Measurements from ENCODE around the gene KDELR3. TPM values are rescaled to one million over a fixed set of nuclear protein-coding genes. Genes with fewer than 3 reads are reported as not detected.

The KDELR3 gene
- total RNA-seq, 4 donors from 2014 or later, result 5.6 to 12.5 (median 8.7) TPM; not detected in 1

GRCh38 chr22:38455076-38455529 lies 12.8 kb upstream of the KDELR3 start, which contains the start of gene KCNJ4:
Gene KCNJ4 (minus strand): TSS chr22:38455199. CDS start chr22:38428132, 27,067 bp downstream.
- H3K4me1 ChIP-seq, result peaks cover 0 to 15% (median 12%) of the 10 kb centered on the region in 4 donors
- 0% methylated on average over 39 of the region's 76 CpGs; no CpG with 5 or more reads in 1 of the 2 donors for WGBS, 2 donors (ENCODE audit: low coverage in 1 of 2)
- no peaks in the 10 kb centered on the region for H3K9me3 ChIP-seq
- H3K4me3 ChIP-seq, result peak within 1 kb of the TSS in 3 of 4 donors; percentile 30 to 57 (median 30)
- TF ChIP-seq EP300 (IDR thresholded peaks at IDR 0.05; ENCODE audit: low read depth), result no peak
- TF ChIP-seq POLR2A (IDR thresholded peaks at IDR 0.05), result no peak
- TF ChIP-seq POLR2AphosphoS5 (IDR thresholded peaks at IDR 0.05), result no peak
- no peak for TF ChIP-seq CTCF (IDR thresholded peaks at IDR 0.05)
- DNase-seq, result no peak
- in situ Hi-C loops (cut with MboI; ENCODE audit: low pct_ligation_motif_present in 1 of 4, low pct_unique_long_range_greater_than_20kb in 1 of 4, low sequenced_read_pairs in 3 of 4), result no loop called here
- H3K27ac ChIP-seq, result no peak within 1 kb of the TSS
- no peaks in the 10 kb centered on the region for H3K36me3 ChIP-seq
- peaks cover 96% of the 10 kb centered on the region for H3K27me3 ChIP-seq
- intact Hi-C loops (cut with DNase I; ENCODE audit: low total_unique reads), result no loop called here

GRCh38 chr22:38455530-38456271 lies 12.2 kb upstream of the KDELR3 start:
- in situ Hi-C loops (cut with MboI; ENCODE audit: low pct_ligation_motif_present in 1 of 4, low pct_unique_long_range_greater_than_20kb in 1 of 4, low sequenced_read_pairs in 3 of 4), result no loop called here
- no peak for DNase-seq
- Histone ChIP-seq H3K36me3 (no peaks in the 10 kb centered on the region), H3K4me1 (peaks cover 0 to 15% (median 12%) of the 10 kb centered on the region in 4 donors), H3K9me3 (no peaks in the 10 kb centered on the region), H3K27ac (no peak overlapping the region), H3K4me3 (peak overlapping the region in 3 of 4 donors; percentile 30 to 50 (median 30)), H3K27me3 (peaks cover 95% of the 10 kb centered on the region)
- intact Hi-C loops (cut with DNase I; ENCODE audit: low total_unique reads), result no loop called here
- no peak for TF ChIP-seq POLR2AphosphoS5 (IDR thresholded peaks at IDR 0.05)
- no peak for TF ChIP-seq POLR2A (IDR thresholded peaks at IDR 0.05)
- no peak for TF ChIP-seq EP300 (IDR thresholded peaks at IDR 0.05; ENCODE audit: low read depth)
- TF ChIP-seq CTCF (IDR thresholded peaks at IDR 0.05), result no peak
- 2% methylated on average over 47 of the region's 90 CpGs; no CpG with 5 or more reads in 1 of the 2 donors for WGBS, 2 donors (ENCODE audit: low coverage in 1 of 2)

GRCh38 chr22:38456272-38456835 lies 11.5 kb upstream of the KDELR3 start:
- 43 to 64% methylated on average over 4 to 17 of the region's 17 CpGs for WGBS, 2 donors (ENCODE audit: low coverage in 1 of 2)

More at GRCh38 chr22:38456272-38456835, 11.5 kb upstream of the KDELR3 start:
- H3K4me1 ChIP-seq, result peaks cover 0 to 16% (median 14%) of the 10 kb centered on the region in 4 donors
- intact Hi-C loops (cut with DNase I; ENCODE audit: low total_unique reads) (no loop called here), in situ Hi-C loops (cut with MboI; ENCODE audit: low pct_ligation_motif_present in 1 of 4, low pct_unique_long_range_greater_than_20kb in 1 of 4, low sequenced_read_pairs in 3 of 4) (no loop called here)
- no peaks in the 10 kb centered on the region for H3K9me3 ChIP-seq
- H3K27ac ChIP-seq, result no peak overlapping the region
- H3K27me3 ChIP-seq, result peaks cover 95% of the 10 kb centered on the region
- H3K4me3 ChIP-seq, result no peak overlapping the region
- TF ChIP-seq CTCF (IDR thresholded peaks at IDR 0.05) (no peak), EP300 (IDR thresholded peaks at IDR 0.05; ENCODE audit: low read depth) (no peak), POLR2A (IDR thresholded peaks at IDR 0.05) (no peak), POLR2AphosphoS5 (IDR thresholded peaks at IDR 0.05) (no peak)
- no peak for DNase-seq
- no peaks in the 10 kb centered on the region for H3K36me3 ChIP-seq
